Non-pigmented ciliary epithelial cell (primary cell): Measurements from ENCODE around the gene ROM1.
"Not testable (repeated sequence)": the region's sequence is repeated elsewhere in the genome, so short reads cannot be mapped to it uniquely, and the experiment has no call there.

Source experiments
- DNase-seq: peaks from one replicate; pipeline ENCODE4 v3.0.0-alpha.2; 2010; ENCODE audit warnings: low read depth

The ROM1 gene

GRCh38 chr11:62612366-62613290 lies at the start of gene ROM1, which contains the start of gene EML3:
Gene ROM1 (plus strand): TSS chr11:62613257. CDS start chr11:62613282, 25 bp downstream.
Gene EML3 (minus strand): TSS chr11:62612775. CDS start chr11:62612457, 318 bp downstream.
- no peak for DNase-seq

GRCh38 chr11:62565100-62565802 lies 47.8 kb upstream of the ROM1 start:
- DNase-seq: no peak

GRCh38 chr11:62566247-62566646 lies 46.8 kb upstream of the ROM1 start:
- DNase-seq: no peak

- DNase-seq: no peak
Observed at GRCh38 chr11:62567018-62567633, 45.9 kb upstream of the ROM1 start.

- no peak for DNase-seq
Observed at GRCh38 chr11:62569611-62570010, 43.4 kb upstream of the ROM1 start.

- not testable (repeated sequence) for DNase-seq
Observed at GRCh38 chr11:62570903-62571302, 42.2 kb upstream of the ROM1 start.

- not testable (repeated sequence) for DNase-seq
Observed at GRCh38 chr11:62571493-62571892, 41.6 kb upstream of the ROM1 start.

- DNase-seq: no peak
Observed at GRCh38 chr11:62572431-62572830, 40.6 kb upstream of the ROM1 start.

GRCh38 chr11:62573006-62573591 lies 40.0 kb upstream of the ROM1 start:
- no peak for DNase-seq

- DNase-seq: peak; percentile 100
Observed at GRCh38 chr11:62573592-62574362, 39.3 kb upstream of the ROM1 start, which contains the start of gene EEF1G. Gene EEF1G (minus strand): TSS chr11:62573891. CDS start chr11:62573842, 49 bp downstream.

- DNase-seq: no peak
Observed at GRCh38 chr11:62574363-62575071, 38.5 kb upstream of the ROM1 start.

GRCh38 chr11:62575156-62575555 lies 37.9 kb upstream of the ROM1 start:
- no peak for DNase-seq

GRCh38 chr11:62575837-62576236 lies 37.2 kb upstream of the ROM1 start:
- DNase-seq: no peak

- no peak for DNase-seq
Observed at GRCh38 chr11:62577046-62577714, 35.9 kb upstream of the ROM1 start.

GRCh38 chr11:62578541-62578940 lies 34.5 kb upstream of the ROM1 start:
- no peak for DNase-seq

- no peak for DNase-seq
Observed at GRCh38 chr11:62579252-62579651, 33.8 kb upstream of the ROM1 start.

- DNase-seq: no peak
Observed at GRCh38 chr11:62580959-62581715, 31.9 kb upstream of the ROM1 start.

- DNase-seq: not testable (repeated sequence)
Observed at GRCh38 chr11:62581735-62582134, 31.3 kb upstream of the ROM1 start.

GRCh38 chr11:62585356-62585755 lies 27.7 kb upstream of the ROM1 start:
- not testable (repeated sequence) for DNase-seq
